SK-N-SH treated with all-trans-retinoic acid at 6 μM for 48 hours (cell line): ENCODE data around the gene SREBF2.
A peak's percentile ranks its signal among the peaks of the same experiment; 100 is the strongest.

Experiments used
- ATAC-seq: fragments of 200-7000 bp; cut with Tn5 transposase; 3 replicates; pipeline ENCODE4 v1.9.1; 2020; ENCODE audit warnings: mild to moderate bottlenecking, moderate library complexity
- ARNTL ChIP-seq: fragments of 450-650 bp; formaldehyde crosslinking; IDR thresholded peaks from 2 replicates; pipeline ENCODE4 v1.5.0; 2020; ENCODE audit warnings: low read depth, mild to moderate bottlenecking, moderate library complexity, borderline replicate concordance
- BACH2 ChIP-seq: fragments of 250-450 bp; sonication (Bioruptor Pico); IDR thresholded peaks from 2 replicates; pipeline ENCODE4 v1.9.0; 2021; ENCODE audit warnings: mild to moderate bottlenecking, borderline replicate concordance
- CREB5 ChIP-seq: fragments of 250-450 bp; sonication (Bioruptor Pico); IDR thresholded peaks from 2 replicates; pipeline ENCODE4 v1.5.1; 2020; ENCODE audit warnings: low read depth, mild to moderate bottlenecking, moderate library complexity
- CSDC2 ChIP-seq: fragments of 250-450 bp; sonication (Bioruptor Pico); IDR thresholded peaks from 2 replicates; pipeline ENCODE4 v1.5.0; 2020; ENCODE audit warnings: mild to moderate bottlenecking, moderate library complexity
- CSRNP3 ChIP-seq: fragments of 250-450 bp; sonication (Bioruptor Pico); IDR thresholded peaks from 2 replicates; pipeline ENCODE4 v1.5.1; 2021; ENCODE audit warnings: mild to moderate bottlenecking, moderate library complexity
- ESRRG ChIP-seq: fragments of 250-450 bp; sonication (Bioruptor Pico); IDR thresholded peaks from 2 replicates; pipeline ENCODE4 v1.6.1; 2021; ENCODE audit warnings: mild to moderate bottlenecking
- GLIS3 ChIP-seq: fragments of 250-450 bp; sonication (Bioruptor Pico); IDR thresholded peaks from 2 replicates; pipeline ENCODE4 v1.5.0; 2020; ENCODE audit warnings: mild to moderate bottlenecking, moderate library complexity
- ISL1 ChIP-seq: fragments of 250-450 bp; sonication (Bioruptor Pico); IDR thresholded peaks from 2 replicates; pipeline ENCODE4 v2.1.2; 2022; ENCODE audit warnings: mild to moderate bottlenecking, moderate library complexity
- OSR1 ChIP-seq: fragments of 250-450 bp; sonication (Bioruptor Pico); IDR thresholded peaks from 2 replicates; pipeline ENCODE4 v1.8.0; 2022; ENCODE audit warnings: moderate library complexity, mild to moderate bottlenecking, inconsistent platforms
- PATZ1 ChIP-seq: fragments of 250-450 bp; sonication (Bioruptor Pico); IDR thresholded peaks from 2 replicates; pipeline ENCODE4 v1.8.0; 2020; ENCODE audit warnings: mild to moderate bottlenecking, moderate library complexity, borderline replicate concordance
- PPARA ChIP-seq: fragments of 250-450 bp; sonication (Bioruptor Pico); IDR thresholded peaks from 2 replicates; pipeline ENCODE4 v1.5.0; 2020; ENCODE audit warnings: mild to moderate bottlenecking, borderline replicate concordance
- SNAI2 ChIP-seq: fragments of 250-450 bp; sonication (Bioruptor Pico); IDR thresholded peaks from 2 replicates; pipeline ENCODE4 v1.5.0; 2020; ENCODE audit warnings: mild to moderate bottlenecking, moderate library complexity
- TCF4 ChIP-seq: fragments of 250-450 bp; sonication (Bioruptor Pico); IDR thresholded peaks from 2 replicates; pipeline ENCODE4 v1.8.0; 2021; ENCODE audit warnings: mild to moderate bottlenecking, moderate library complexity, borderline replicate concordance
- TOX ChIP-seq: fragments of 250-450 bp; sonication (Bioruptor Pico); IDR thresholded peaks from 2 replicates; pipeline ENCODE4 v1.8.0; 2021; ENCODE audit warnings: mild to moderate bottlenecking, moderate library complexity, borderline replicate concordance
- TSHZ2 ChIP-seq: fragments of 250-450 bp; sonication (Bioruptor Pico); IDR thresholded peaks from 2 replicates; pipeline ENCODE4 v1.5.0; 2020; ENCODE audit warnings: mild to moderate bottlenecking, moderate library complexity
- ZC3H10 ChIP-seq: fragments of 250-450 bp; sonication (Bioruptor Pico); IDR thresholded peaks from 2 replicates; pipeline ENCODE4 v1.5.1; 2021; ENCODE audit warnings: mild to moderate bottlenecking, moderate library complexity
- ZFP3 ChIP-seq: fragments of 250-450 bp; sonication (Bioruptor Pico); IDR thresholded peaks from 2 replicates; pipeline ENCODE4 v1.5.0; 2020; ENCODE audit warnings: mild to moderate bottlenecking, moderate library complexity
- ZFP30 ChIP-seq: fragments of 450-650 bp; formaldehyde crosslinking; IDR thresholded peaks from 2 replicates; pipeline ENCODE4 v1.5.0; 2022; ENCODE audit warnings: mild to moderate bottlenecking, moderate library complexity
- ZNF565 ChIP-seq: fragments of 450-650 bp; formaldehyde crosslinking; conservative IDR thresholded peaks from 2 replicates; pipeline ENCODE4 v1.5.0; 2020; ENCODE audit warnings: low read depth, mild to moderate bottlenecking, moderate library complexity
- ZNF70 ChIP-seq: fragments of 450-650 bp; formaldehyde crosslinking; IDR thresholded peaks from 2 replicates; pipeline ENCODE4 v1.5.0; 2020; ENCODE audit warnings: mild to moderate bottlenecking, moderate library complexity
- ZNF8 ChIP-seq: fragments of 450-650 bp; formaldehyde crosslinking; IDR thresholded peaks from 2 replicates; pipeline ENCODE4 v1.5.0; 2020; ENCODE audit warnings: mild to moderate bottlenecking, moderate library complexity

The SREBF2 gene

GRCh38 chr22:41848468-41848867 lies 15.6 kb downstream of the SREBF2 start:
- TF ChIP-seq ISL1 (CRISPR knock-in tag) = no peak
- no peak for TF ChIP-seq ARNTL (CRISPR knock-in tag)
- no peak for TF ChIP-seq BACH2 (CRISPR knock-in tag)
- TF ChIP-seq ZFP30 (CRISPR knock-in tag) = no peak
- TF ChIP-seq CSRNP3 = no peak
- TF ChIP-seq SNAI2 (CRISPR knock-in tag) = no peak
- TF ChIP-seq CSDC2 (CRISPR knock-in tag) = no peak
- no peak for TF ChIP-seq PPARA (CRISPR knock-in tag)
- TF ChIP-seq TCF4 (CRISPR knock-in tag) = no peak
- no peak for TF ChIP-seq OSR1 (CRISPR knock-in tag)
- no peak for TF ChIP-seq ZNF70 (CRISPR knock-in tag)
- no peak for TF ChIP-seq ZNF565 (CRISPR knock-in tag)
- ATAC-seq = no peak

GRCh38 chr22:41856469-41856868 lies 23.6 kb downstream of the SREBF2 start:
- no peak for TF ChIP-seq SNAI2 (CRISPR knock-in tag)
- no peak for TF ChIP-seq ZFP30 (CRISPR knock-in tag)
- no peak for TF ChIP-seq CSDC2 (CRISPR knock-in tag)
- no peak for TF ChIP-seq ARNTL (CRISPR knock-in tag)
- no peak for TF ChIP-seq ZNF8 (CRISPR knock-in tag)
- TF ChIP-seq CSRNP3 = no peak
- no peak for TF ChIP-seq GLIS3 (CRISPR knock-in tag)
- no peak for TF ChIP-seq ISL1 (CRISPR knock-in tag)
- no peak for TF ChIP-seq ESRRG (CRISPR knock-in tag)
- TF ChIP-seq ZC3H10 (CRISPR knock-in tag) = no peak
- no peak for TF ChIP-seq BACH2 (CRISPR knock-in tag)
- ATAC-seq = no peak

- peak; percentile 62 for ATAC-seq
- TF ChIP-seq ZNF8 (CRISPR knock-in tag) (no peak), ZNF565 (CRISPR knock-in tag) (no peak), ESRRG (CRISPR knock-in tag) (no peak), CREB5 (CRISPR knock-in tag) (no peak), ZNF70 (CRISPR knock-in tag) (no peak), PPARA (CRISPR knock-in tag) (no peak), PATZ1 (CRISPR knock-in tag) (no peak), ZC3H10 (CRISPR knock-in tag) (no peak), ZFP30 (CRISPR knock-in tag) (no peak), CSDC2 (CRISPR knock-in tag) (no peak), TOX (no peak), OSR1 (CRISPR knock-in tag) (no peak), ARNTL (CRISPR knock-in tag) (no peak), TSHZ2 (CRISPR knock-in tag) (no peak), ZFP3 (no peak), CSRNP3 (no peak)
Measured at GRCh38 chr22:41857155-41857859, 24.4 kb downstream of the SREBF2 start.
